GM13977 (cell line): ENCODE results near the gene C5orf46.
"Not testable (repeated sequence)": the region's sequence is repeated elsewhere in the genome, so short reads cannot be mapped to it uniquely, and the experiment has no call there.

Experiments used
- DNase-seq: peaks from one replicate; pipeline ENCODE4 v3.0.0; 2012; ENCODE audit warnings: low spot score
- CTCF ChIP-seq: IDR thresholded peaks from 2 replicates; pipeline ENCODE4 v1.5.1; 2012; ENCODE audit warnings: mild to moderate bottlenecking, control low read depth; ENCODE audit not compliant: insufficient read depth; ENCODE audit errors: extremely low read depth, missing control alignments
- in situ Hi-C: fragments of 300-500 bp; cut with MboI; formaldehyde crosslinking; loops from one replicate; pipeline ENCODE4 v1.12.0; 2022; ENCODE audit warnings: low sequenced_read_pairs, low pct_unique_long_range_greater_than_20kb, mixed read lengths, inconsistent platforms; ENCODE audit not compliant: unreplicated experiment

The C5orf46 gene

GRCh38 chr5:147876141-147876540, 30.2 kb downstream of the C5orf46 start:
- TF ChIP-seq CTCF = no peak
- DNase-seq = no peak
- in situ Hi-C loops = no loop called here

- no peak for DNase-seq
- TF ChIP-seq CTCF = no peak
- in situ Hi-C loops = no loop called here
Observed at GRCh38 chr5:147874910-147875367, 31.4 kb downstream of the C5orf46 start.

- not testable (repeated sequence) for DNase-seq
Observed at GRCh38 chr5:147874118-147874875, 32.0 kb downstream of the C5orf46 start.

GRCh38 chr5:147872744-147873435, 33.4 kb downstream of the C5orf46 start:
- DNase-seq, in situ Hi-C loops: not testable (repeated sequence)

More at GRCh38 chr5:147874118-147874875, 32.0 kb downstream of the C5orf46 start:
- in situ Hi-C loops = not testable (repeated sequence)

GRCh38 chr5:147871980-147872549, 34.3 kb downstream of the C5orf46 start:
- DNase-seq, in situ Hi-C loops: not testable (repeated sequence)

- DNase-seq, in situ Hi-C loops: not testable (repeated sequence)
Observed at GRCh38 chr5:147869892-147870291, 36.4 kb downstream of the C5orf46 start.

- in situ Hi-C loops = no loop called here
- TF ChIP-seq CTCF = no peak
- no peak for DNase-seq
Observed at GRCh38 chr5:147869112-147869511, 37.2 kb downstream of the C5orf46 start.

- no peak for TF ChIP-seq CTCF
- no peak for DNase-seq
- in situ Hi-C loops = no loop called here
Observed at GRCh38 chr5:147863454-147864158, 42.7 kb downstream of the C5orf46 start.
